Measurements from ENCODE around the gene ETFA. TPM values are rescaled to one million over a fixed set of nuclear protein-coding genes. Genes with fewer than 3 reads are reported as not detected.
A peak's percentile ranks its signal among the peaks of the same experiment; 100 is the strongest.

The ETFA gene
- total RNA-seq, 1 donor from 2014 or later = 31.7 TPM

- Histone ChIP-seq H3K27me3 (no peaks in the 10 kb centered on the region), H3K4me1 (peaks cover 7 to 17% of the 10 kb centered on the region in 2 donors), H3K36me3 (no peaks in the 10 kb centered on the region), H3K27ac (peak overlapping the region in 1 of 2 donors; percentile 45), H3K9me3 (no peaks in the 10 kb centered on the region), H3K4me3 (peak overlapping the region in 1 of 2 donors; percentile 38)
- no peak for DNase-seq (ENCODE audit: low spot score in 2 of 2)
- intact Hi-C loops (cut with DNase I) = no loop called here
- TF ChIP-seq CTCF (IDR thresholded peaks at IDR 0.05) = no peak
These were observed 132.8 kb downstream of the ETFA start for GRCh38 chr15:76178296-76179000.

GRCh38 chr15:76177491-76178040 is 133.7 kb downstream of the ETFA start:
- no peaks in the 10 kb centered on the region for H3K9me3 ChIP-seq
- DNase-seq (ENCODE audit: low spot score in 2 of 2) = peak; percentile 76 to 91
- H3K4me1 ChIP-seq = peaks cover 7 to 17% of the 10 kb centered on the region in 2 donors
- intact Hi-C loops (cut with DNase I) = loop anchor here (2.0 kb wide), 1 partner anchor 27 kb away; no protein-coding TSS in a partner anchor
- H3K27me3 ChIP-seq = no peaks in the 10 kb centered on the region
- no peaks in the 10 kb centered on the region for H3K36me3 ChIP-seq
- TF ChIP-seq CTCF (IDR thresholded peaks at IDR 0.05) = no peak
- peak overlapping the region; percentile 38 to 45 for H3K27ac ChIP-seq
- H3K4me3 ChIP-seq = peak overlapping the region in 1 of 2 donors; percentile 38

- intact Hi-C loops (cut with DNase I) = loop anchor here (2.0 kb wide), 1 partner anchor 26 kb away; no protein-coding TSS in a partner anchor
- H3K27ac ChIP-seq = peak overlapping the region in 1 of 2 donors; percentile 7
These were observed 134.7 kb downstream of the ETFA start for GRCh38 chr15:76176487-76177085.

GRCh38 chr15:76176059-76176458 is 135.2 kb downstream of the ETFA start:
- no peaks in the 10 kb centered on the region for H3K36me3 ChIP-seq
- no peak for DNase-seq (ENCODE audit: low spot score in 2 of 2)
- intact Hi-C loops (cut with DNase I) = loop anchor here (2.0 kb wide), 1 partner anchor 25 kb away; no protein-coding TSS in a partner anchor
- no peak overlapping the region for H3K27ac ChIP-seq
- peaks cover 7 to 17% of the 10 kb centered on the region in 2 donors for H3K4me1 ChIP-seq
- H3K4me3 ChIP-seq = no peak overlapping the region
- H3K9me3 ChIP-seq = no peaks in the 10 kb centered on the region
- no peak for TF ChIP-seq CTCF (IDR thresholded peaks at IDR 0.05)
- no peaks in the 10 kb centered on the region for H3K27me3 ChIP-seq

More at GRCh38 chr15:76176487-76177085, 134.7 kb downstream of the ETFA start:
- H3K36me3 ChIP-seq = no peaks in the 10 kb centered on the region
- TF ChIP-seq CTCF (IDR thresholded peaks at IDR 0.05) = no peak
- no peak overlapping the region for H3K4me3 ChIP-seq
- no peaks in the 10 kb centered on the region for H3K9me3 ChIP-seq
- DNase-seq (ENCODE audit: low spot score in 2 of 2) = no peak
- no peaks in the 10 kb centered on the region for H3K27me3 ChIP-seq
- peaks cover 7 to 17% of the 10 kb centered on the region in 2 donors for H3K4me1 ChIP-seq

GRCh38 chr15:76175442-76175841 is 135.8 kb downstream of the ETFA start:
- H3K4me1 ChIP-seq = peaks cover 7 to 17% of the 10 kb centered on the region in 2 donors
- H3K27me3 ChIP-seq = no peaks in the 10 kb centered on the region
- H3K9me3 ChIP-seq = no peaks in the 10 kb centered on the region
- DNase-seq (ENCODE audit: low spot score in 2 of 2) = no peak
- H3K27ac ChIP-seq = no peak overlapping the region
- no peaks in the 10 kb centered on the region for H3K36me3 ChIP-seq
- TF ChIP-seq CTCF (IDR thresholded peaks at IDR 0.05) = no peak
- intact Hi-C loops (cut with DNase I) = no loop called here
- H3K4me3 ChIP-seq = no peak overlapping the region
